ENCODE results near the gene CEP128. TPM values are rescaled to one million over a fixed set of nuclear protein-coding genes. Genes with fewer than 3 reads are reported as not detected.

The CEP128 gene
- total RNA-seq, 1 donor, result 5.4 TPM

DNA sequence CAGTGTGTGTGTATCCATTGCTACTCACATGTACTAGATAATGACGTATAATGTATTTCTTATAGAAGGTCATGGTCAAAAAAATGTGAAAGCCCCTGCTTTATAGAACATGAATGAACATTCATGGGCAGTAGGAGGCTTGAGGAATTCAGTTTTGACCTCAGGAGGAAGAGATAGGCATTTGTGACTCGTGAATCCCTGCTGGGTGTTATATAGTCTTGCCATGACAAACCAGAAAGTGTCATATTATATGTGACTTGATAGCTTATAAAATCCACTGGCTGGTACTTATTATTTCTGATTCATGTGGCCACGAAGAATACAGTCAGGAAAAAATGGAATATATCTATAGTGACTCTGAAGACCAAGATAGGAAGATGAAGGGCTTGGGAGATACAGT, 287.6 kb downstream of the CEP128 start:
- TF ChIP-seq CTCF (IDR thresholded peaks at IDR 0.05; ENCODE audit: extremely low read depth, low read depth, low read length), result no peak
- H3K27ac ChIP-seq (ENCODE audit: low read depth, low read length), result no peak overlapping the region
- H3K4me3 ChIP-seq (ENCODE audit: insufficient read depth, low read length), result no peak overlapping the region
- no peak overlapping the region for H2AFZ ChIP-seq (ENCODE audit: low read length)
- H3K79me2 ChIP-seq (ENCODE audit: insufficient read depth, low read length), result no peaks in the 10 kb centered on the region
- H3K4me2 ChIP-seq (ENCODE audit: insufficient read depth, low read length), result no peak overlapping the region
- no peaks in the 10 kb centered on the region for H3K27me3 ChIP-seq (ENCODE audit: insufficient read depth, low read length)
- DNase-seq (ENCODE audit: insufficient read length, low spot score, missing footprints), result no peak
- H3K9me3 ChIP-seq (ENCODE audit: low read depth, low read length), result no peaks in the 10 kb centered on the region
- H3K4me1 ChIP-seq (ENCODE audit: insufficient read depth, low read length), result no peaks in the 10 kb centered on the region
- no peaks in the 10 kb centered on the region for H3K36me3 ChIP-seq (ENCODE audit: insufficient read depth, low read length)
- H4K20me1 ChIP-seq (ENCODE audit: insufficient read depth, low read length), result no peaks in the 10 kb centered on the region

DNA sequence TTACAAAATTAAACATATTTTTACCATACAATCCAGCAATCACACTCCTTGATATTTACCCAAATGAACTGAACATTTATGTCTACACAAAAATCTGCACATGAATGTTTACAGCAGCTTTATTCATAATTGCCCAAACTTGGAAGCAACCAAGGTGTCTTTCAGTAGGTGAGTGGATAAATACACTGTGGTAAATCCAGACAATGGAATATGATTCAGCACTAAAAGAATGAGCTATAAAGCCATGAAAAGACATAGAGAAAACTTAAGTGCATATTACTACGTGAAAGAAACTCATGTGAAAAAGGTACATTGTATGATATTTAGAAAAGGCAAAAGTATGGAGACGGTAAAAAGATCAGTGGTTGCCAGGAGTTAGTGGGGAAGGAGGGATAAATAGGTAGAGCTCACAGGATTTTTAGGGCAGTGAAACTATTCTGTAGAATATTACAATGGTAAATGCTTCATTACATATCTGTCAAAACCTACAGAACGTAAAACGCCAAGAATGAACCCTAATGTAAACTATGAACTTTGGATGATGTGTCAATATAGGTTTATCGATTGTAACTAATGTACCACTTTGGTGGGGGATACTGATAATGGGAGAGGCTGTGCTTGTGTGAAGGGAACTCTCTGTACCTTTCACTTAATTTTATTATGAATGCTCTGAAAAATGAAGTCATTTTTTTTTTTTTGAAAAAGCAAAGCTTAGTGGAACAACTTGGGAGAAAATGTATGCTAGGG, 295.7 kb downstream of the CEP128 start:
- H3K4me3 ChIP-seq (ENCODE audit: insufficient read depth, low read length), result no peak overlapping the region
- H3K27me3 ChIP-seq (ENCODE audit: insufficient read depth, low read length), result no peaks in the 10 kb centered on the region
- no peaks in the 10 kb centered on the region for H4K20me1 ChIP-seq (ENCODE audit: insufficient read depth, low read length)
- H3K36me3 ChIP-seq (ENCODE audit: insufficient read depth, low read length), result no peaks in the 10 kb centered on the region
- no peak overlapping the region for H3K4me2 ChIP-seq (ENCODE audit: insufficient read depth, low read length)
- no peak for DNase-seq (ENCODE audit: insufficient read length, low spot score, missing footprints)
- no peaks in the 10 kb centered on the region for H3K79me2 ChIP-seq (ENCODE audit: insufficient read depth, low read length)
- TF ChIP-seq CTCF (IDR thresholded peaks at IDR 0.05; ENCODE audit: extremely low read depth, low read depth, low read length), result no peak
- H3K4me1 ChIP-seq (ENCODE audit: insufficient read depth, low read length), result no peaks in the 10 kb centered on the region
- H3K9me3 ChIP-seq (ENCODE audit: low read depth, low read length), result no peaks in the 10 kb centered on the region
- no peak overlapping the region for H2AFZ ChIP-seq (ENCODE audit: low read length)
- H3K27ac ChIP-seq (ENCODE audit: low read depth, low read length), result no peak overlapping the region

GRCh38 chr14:80644826-80645225, 296.7 kb downstream of the CEP128 start:
- H3K4me3 ChIP-seq (ENCODE audit: insufficient read depth, low read length), result no peak overlapping the region
- no peak overlapping the region for H3K27ac ChIP-seq (ENCODE audit: low read depth, low read length)
- H2AFZ ChIP-seq (ENCODE audit: low read length), result no peak overlapping the region
- no peaks in the 10 kb centered on the region for H3K36me3 ChIP-seq (ENCODE audit: insufficient read depth, low read length)
- no peak for DNase-seq (ENCODE audit: insufficient read length, low spot score, missing footprints)
- no peaks in the 10 kb centered on the region for H4K20me1 ChIP-seq (ENCODE audit: insufficient read depth, low read length)
- no peaks in the 10 kb centered on the region for H3K9me3 ChIP-seq (ENCODE audit: low read depth, low read length)
- no peaks in the 10 kb centered on the region for H3K27me3 ChIP-seq (ENCODE audit: insufficient read depth, low read length)
- no peaks in the 10 kb centered on the region for H3K79me2 ChIP-seq (ENCODE audit: insufficient read depth, low read length)
- no peaks in the 10 kb centered on the region for H3K4me1 ChIP-seq (ENCODE audit: insufficient read depth, low read length)
- no peak for TF ChIP-seq CTCF (IDR thresholded peaks at IDR 0.05; ENCODE audit: extremely low read depth, low read depth, low read length)
- H3K4me2 ChIP-seq (ENCODE audit: insufficient read depth, low read length), result no peak overlapping the region

DNA sequence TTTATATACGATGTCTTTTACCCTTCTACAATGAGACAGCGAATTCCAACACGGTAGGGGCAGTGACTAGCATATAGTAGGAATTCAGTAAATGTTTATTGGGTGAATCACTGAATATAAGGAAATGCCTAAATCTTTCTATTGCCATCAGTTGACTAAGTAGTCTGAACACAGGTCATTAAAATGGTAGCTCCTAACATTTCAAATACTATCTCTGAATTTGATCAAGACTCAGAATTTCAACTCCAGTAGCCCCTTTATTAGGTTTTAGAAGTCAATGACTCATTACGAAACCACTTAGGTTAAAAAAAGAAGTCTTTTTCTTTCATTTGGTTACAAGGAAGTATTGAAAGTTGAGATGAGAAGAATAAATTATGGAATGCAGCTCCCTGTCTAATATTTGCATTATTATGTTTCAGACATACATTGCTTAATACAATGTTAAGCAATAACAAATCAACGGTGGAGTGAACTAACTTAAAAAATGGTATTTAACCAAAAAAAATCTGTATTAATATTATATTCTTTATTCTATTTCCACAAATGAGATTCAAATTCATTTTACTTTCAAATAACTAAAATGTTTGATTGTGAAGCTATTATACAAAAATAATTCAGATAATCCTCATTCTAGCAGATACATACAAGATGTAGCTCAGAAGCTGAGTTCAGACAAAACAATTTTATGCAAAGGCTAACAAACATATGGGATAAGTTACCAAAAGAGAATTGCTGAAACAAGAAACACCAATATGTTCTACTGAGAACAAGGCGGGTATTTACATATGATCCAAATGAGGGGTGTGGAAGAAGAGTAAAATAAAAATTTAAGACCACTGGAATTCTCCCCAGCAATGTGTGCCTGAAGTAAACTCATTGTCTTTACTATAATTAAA, 302.7 kb downstream of the CEP128 start:
- no peaks in the 10 kb centered on the region for H3K79me2 ChIP-seq (ENCODE audit: insufficient read depth, low read length)
- H3K27me3 ChIP-seq (ENCODE audit: insufficient read depth, low read length), result no peaks in the 10 kb centered on the region
- H3K9me3 ChIP-seq (ENCODE audit: low read depth, low read length), result no peaks in the 10 kb centered on the region
- H4K20me1 ChIP-seq (ENCODE audit: insufficient read depth, low read length), result no peaks in the 10 kb centered on the region
- no peak overlapping the region for H3K4me2 ChIP-seq (ENCODE audit: insufficient read depth, low read length)
- no peaks in the 10 kb centered on the region for H3K36me3 ChIP-seq (ENCODE audit: insufficient read depth, low read length)
- H3K4me1 ChIP-seq (ENCODE audit: insufficient read depth, low read length), result peaks cover 17% of the 10 kb centered on the region
- no peak overlapping the region for H3K27ac ChIP-seq (ENCODE audit: low read depth, low read length)
- H2AFZ ChIP-seq (ENCODE audit: low read length), result no peak overlapping the region
- TF ChIP-seq CTCF (IDR thresholded peaks at IDR 0.05; ENCODE audit: extremely low read depth, low read depth, low read length), result no peak
- no peak for DNase-seq (ENCODE audit: insufficient read length, low spot score, missing footprints)
- no peak overlapping the region for H3K4me3 ChIP-seq (ENCODE audit: insufficient read depth, low read length)
